ENCODE data around the gene CALHM5.
"Not testable (repeated sequence)": the region's sequence is repeated elsewhere in the genome, so short reads cannot be mapped to it uniquely, and the experiment has no call there.

The CALHM5 gene

GRCh38 chr6:116485559-116486184 lies 25.8 kb upstream of the CALHM5 start:
- TF ChIP-seq CTCF (IDR thresholded peaks at IDR 0.05; ENCODE audit: low read depth, low read length), result no peak
- H3K4me3 ChIP-seq (replicated peaks in 1 of 2; ENCODE audit: low read depth in 2 of 2, low read length in 2 of 2), result no peak overlapping the region
- peak; percentile 7 to 70 for DNase-seq (ENCODE audit: low read depth in 2 of 2)

GRCh38 chr6:116491610-116492330 lies 19.7 kb upstream of the CALHM5 start:
- H3K4me3 ChIP-seq (replicated peaks in 1 of 2; ENCODE audit: low read depth in 2 of 2, low read length in 2 of 2), result no peak overlapping the region
- DNase-seq (ENCODE audit: low read depth in 2 of 2), result no peak
- TF ChIP-seq CTCF (IDR thresholded peaks at IDR 0.05; ENCODE audit: low read depth, low read length), result no peak

DNA sequence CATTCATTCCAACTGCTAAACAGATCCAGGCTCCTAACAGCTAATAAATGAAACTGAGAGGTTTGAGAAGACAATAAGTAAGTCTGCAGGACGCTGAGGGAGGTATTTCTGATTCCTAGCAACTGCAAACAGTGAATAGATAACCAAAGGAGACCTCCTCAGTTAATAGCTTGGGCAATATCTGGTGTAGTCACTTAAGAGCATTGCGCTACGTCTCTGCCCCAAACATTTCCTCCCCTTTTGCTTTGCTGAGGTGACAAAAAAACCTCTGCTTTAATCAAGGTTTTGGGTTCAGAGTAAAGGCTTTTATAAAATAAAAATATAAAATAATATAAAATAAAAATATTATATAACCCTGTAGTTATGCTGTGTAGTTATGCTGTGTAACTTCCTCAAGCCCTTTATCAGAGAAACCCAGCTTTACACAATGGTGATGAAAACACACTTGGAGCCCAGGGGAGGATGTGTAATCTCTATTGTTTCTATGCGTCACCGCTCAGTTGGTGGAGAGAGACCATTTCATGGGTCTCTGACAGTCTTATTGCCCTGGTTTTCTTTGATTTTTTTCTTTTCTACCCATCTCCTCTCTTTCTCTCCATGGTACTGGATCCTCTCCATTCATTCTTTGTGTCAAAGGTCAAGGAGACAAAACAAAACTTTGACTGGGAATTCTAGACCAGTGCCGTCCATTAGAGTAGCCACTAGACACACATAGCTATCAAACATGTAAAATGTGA lies 18.9 kb upstream of the CALHM5 start:
- peak; percentile 79 to 84 for DNase-seq (ENCODE audit: low read depth in 2 of 2)
- TF ChIP-seq CTCF (IDR thresholded peaks at IDR 0.05; ENCODE audit: low read depth, low read length), result no peak
- no peak overlapping the region for H3K4me3 ChIP-seq (replicated peaks in 1 of 2; ENCODE audit: low read depth in 2 of 2, low read length in 2 of 2)

GRCh38 chr6:116495161-116495560 lies 16.3 kb upstream of the CALHM5 start:
- not testable (repeated sequence) for H3K4me3 ChIP-seq (replicated peaks in 1 of 2; ENCODE audit: low read depth in 2 of 2, low read length in 2 of 2); DNase-seq (ENCODE audit: low read depth in 2 of 2)

DNA sequence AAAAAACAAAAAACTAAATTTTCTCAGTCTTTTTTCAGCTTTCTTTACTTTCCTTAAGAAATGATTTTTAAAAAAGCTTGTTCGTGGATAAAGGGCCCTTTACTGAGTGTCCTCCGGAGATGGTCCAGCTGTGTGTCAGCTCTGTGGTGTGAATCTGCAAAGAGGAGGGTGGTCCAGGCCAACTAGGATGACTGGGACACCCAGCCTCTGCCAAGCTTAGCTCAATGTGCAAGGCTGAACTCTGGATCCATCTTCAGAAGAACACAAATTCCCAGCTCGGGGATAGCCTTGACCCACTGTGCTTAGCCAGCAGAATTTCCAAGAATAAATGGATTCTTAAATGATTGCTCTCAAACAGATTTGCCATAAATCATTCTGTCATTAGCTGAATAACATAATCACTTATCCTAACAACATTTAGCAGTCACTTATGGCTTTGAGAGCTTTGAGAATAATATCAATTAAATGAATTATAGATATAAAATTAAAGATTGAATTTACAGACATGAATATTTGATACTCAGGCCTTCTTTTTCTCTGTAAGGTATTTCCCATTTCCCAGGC lies 14.2 kb upstream of the CALHM5 start:
- H3K4me3 ChIP-seq (replicated peaks in 1 of 2; ENCODE audit: low read depth in 2 of 2, low read length in 2 of 2), result no peak overlapping the region
- TF ChIP-seq CTCF (IDR thresholded peaks at IDR 0.05; ENCODE audit: low read depth, low read length), result no peak
- DNase-seq (ENCODE audit: low read depth in 2 of 2), result no peak

GRCh38 chr6:116500969-116501433 lies 10.4 kb upstream of the CALHM5 start:
- peak in 1 of 2 donors; percentile 17 for DNase-seq (ENCODE audit: low read depth in 2 of 2)
- no peak for TF ChIP-seq CTCF (IDR thresholded peaks at IDR 0.05; ENCODE audit: low read depth, low read length)
- H3K4me3 ChIP-seq (replicated peaks in 1 of 2; ENCODE audit: low read depth in 2 of 2, low read length in 2 of 2), result no peak overlapping the region

- peak; percentile 24 to 77 for DNase-seq (ENCODE audit: low read depth in 2 of 2)
Observed at GRCh38 chr6:116507324-116507723, 4.1 kb upstream of the CALHM5 start.

More at GRCh38 chr6:116507324-116507723, 4.1 kb upstream of the CALHM5 start:
- no peak for TF ChIP-seq CTCF (IDR thresholded peaks at IDR 0.05; ENCODE audit: low read depth, low read length)
- H3K4me3 ChIP-seq (replicated peaks in 1 of 2; ENCODE audit: low read depth in 2 of 2, low read length in 2 of 2), result no peak overlapping the region

Data from cardiac fibroblast (primary cell).